GM18505 (cell line): ENCODE data around the gene MAMDC4.

Experiments used
- ATAC-seq: cut with Tn5 transposase; IDR thresholded peaks from one replicate; pipeline ENCODE4 v1.9.1; 2021; ENCODE audit not compliant: unreplicated experiment
- POLR2A ChIP-seq: IDR thresholded peaks from 4 replicates; pipeline ENCODE4 v1.6.1; 2011; ENCODE audit warnings: borderline replicate concordance; ENCODE audit not compliant: insufficient read depth, insufficient read length; ENCODE audit errors: extremely low read depth

The MAMDC4 gene

GRCh38 chr9:136854842-136855460, 2.8 kb downstream of the MAMDC4 start:
- ATAC-seq: no peak

GRCh38 chr9:136855461-136856078, 3.4 kb downstream of the MAMDC4 start:
- no peak for ATAC-seq
- no peak for TF ChIP-seq POLR2A

More at GRCh38 chr9:136854842-136855460, 2.8 kb downstream of the MAMDC4 start:
- TF ChIP-seq POLR2A: no peak

- ATAC-seq: no peak
- TF ChIP-seq POLR2A: no peak
These were observed 3.9 kb downstream of the MAMDC4 start for GRCh38 chr9:136856079-136856476.

GRCh38 chr9:136856541-136857141, 4.5 kb downstream of the MAMDC4 start:
- ATAC-seq: no peak
- TF ChIP-seq POLR2A: no peak

- no peak for TF ChIP-seq POLR2A
- ATAC-seq: no peak
These were observed 5.0 kb downstream of the MAMDC4 start for GRCh38 chr9:136857166-136857565.

GRCh38 chr9:136857581-136858412, 5.7 kb downstream of the MAMDC4 start:
- ATAC-seq: no peak
- TF ChIP-seq POLR2A: no peak

GRCh38 chr9:136858452-136858843, 6.3 kb downstream of the MAMDC4 start:
- TF ChIP-seq POLR2A: no peak
- no peak for ATAC-seq

- no peak for TF ChIP-seq POLR2A
- no peak for ATAC-seq
These were observed 7.0 kb downstream of the MAMDC4 start for GRCh38 chr9:136858844-136859757.

GRCh38 chr9:136860529-136860928, 8.4 kb downstream of the MAMDC4 start:
- TF ChIP-seq POLR2A: no peak
- no peak for ATAC-seq

- no peak for ATAC-seq
- no peak for TF ChIP-seq POLR2A
These were observed 9.1 kb downstream of the MAMDC4 start for GRCh38 chr9:136860933-136861873.

- no peak for ATAC-seq
These were observed 9.8 kb downstream of the MAMDC4 start for GRCh38 chr9:136861874-136862457.

GRCh38 chr9:136862849-136863622, 10.9 kb downstream of the MAMDC4 start:
- no peak for ATAC-seq
- TF ChIP-seq POLR2A: no peak

More at GRCh38 chr9:136861874-136862457, 9.8 kb downstream of the MAMDC4 start:
- no peak for TF ChIP-seq POLR2A
